ENCODE measurements around the gene CCN5.

The CCN5 gene

GRCh38 chr20:44746367-44747165 lies 31.4 kb downstream of the CCN5 start:
- no peak overlapping the region for H3K4me3 ChIP-seq (ENCODE audit: low read depth, low read length)
- TF ChIP-seq, protein P1, sequence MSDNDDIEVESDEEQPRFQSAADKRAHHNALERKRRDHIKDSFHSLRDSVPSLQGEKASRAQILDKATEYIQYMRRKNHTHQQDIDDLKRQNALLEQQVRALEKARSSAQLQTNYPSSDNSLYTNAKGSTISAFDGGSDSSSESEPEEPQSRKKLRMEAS (IDR thresholded peaks at IDR 0.05; ENCODE audit: low read depth, low read length): no peak
- TF ChIP-seq MYC (IDR thresholded peaks at IDR 0.05; ENCODE audit: low read depth, low read length) (no peak), POLR2A (IDR thresholded peaks at IDR 0.05; ENCODE audit: extremely low read depth, insufficient read length) (no peak)
- TF ChIP-seq, protein P2, sequence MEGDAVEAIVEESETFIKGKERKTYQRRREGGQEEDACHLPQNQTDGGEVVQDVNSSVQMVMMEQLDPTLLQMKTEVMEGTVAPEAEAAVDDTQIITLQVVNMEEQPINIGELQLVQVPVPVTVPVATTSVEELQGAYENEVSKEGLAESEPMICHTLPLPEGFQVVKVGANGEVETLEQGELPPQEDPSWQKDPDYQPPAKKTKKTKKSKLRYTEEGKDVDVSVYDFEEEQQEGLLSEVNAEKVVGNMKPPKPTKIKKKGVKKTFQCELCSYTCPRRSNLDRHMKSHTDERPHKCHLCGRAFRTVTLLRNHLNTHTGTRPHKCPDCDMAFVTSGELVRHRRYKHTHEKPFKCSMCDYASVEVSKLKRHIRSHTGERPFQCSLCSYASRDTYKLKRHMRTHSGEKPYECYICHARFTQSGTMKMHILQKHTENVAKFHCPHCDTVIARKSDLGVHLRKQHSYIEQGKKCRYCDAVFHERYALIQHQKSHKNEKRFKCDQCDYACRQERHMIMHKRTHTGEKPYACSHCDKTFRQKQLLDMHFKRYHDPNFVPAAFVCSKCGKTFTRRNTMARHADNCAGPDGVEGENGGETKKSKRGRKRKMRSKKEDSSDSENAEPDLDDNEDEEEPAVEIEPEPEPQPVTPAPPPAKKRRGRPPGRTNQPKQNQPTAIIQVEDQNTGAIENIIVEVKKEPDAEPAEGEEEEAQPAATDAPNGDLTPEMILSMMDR (IDR thresholded peaks at IDR 0.05; ENCODE audit: low read depth, low read length): no peak
- no peak for DNase-seq (ENCODE audit: low read depth)

GRCh38 chr20:44747166-44748004 lies 32.2 kb downstream of the CCN5 start:
- TF ChIP-seq, protein P2 (IDR thresholded peaks at IDR 0.05; ENCODE audit: low read depth, low read length): peak; percentile 83
- TF ChIP-seq POLR2A (IDR thresholded peaks at IDR 0.05; ENCODE audit: extremely low read depth, insufficient read length) (no peak), MYC (IDR thresholded peaks at IDR 0.05; ENCODE audit: low read depth, low read length) (no peak)
- TF ChIP-seq, protein P1 (IDR thresholded peaks at IDR 0.05; ENCODE audit: low read depth, low read length): peak; percentile 52; the same call in 1 of the 2 replicates
- DNase-seq (ENCODE audit: low read depth): peak; percentile 72
- no peak overlapping the region for H3K4me3 ChIP-seq (ENCODE audit: low read depth, low read length)

DNA sequence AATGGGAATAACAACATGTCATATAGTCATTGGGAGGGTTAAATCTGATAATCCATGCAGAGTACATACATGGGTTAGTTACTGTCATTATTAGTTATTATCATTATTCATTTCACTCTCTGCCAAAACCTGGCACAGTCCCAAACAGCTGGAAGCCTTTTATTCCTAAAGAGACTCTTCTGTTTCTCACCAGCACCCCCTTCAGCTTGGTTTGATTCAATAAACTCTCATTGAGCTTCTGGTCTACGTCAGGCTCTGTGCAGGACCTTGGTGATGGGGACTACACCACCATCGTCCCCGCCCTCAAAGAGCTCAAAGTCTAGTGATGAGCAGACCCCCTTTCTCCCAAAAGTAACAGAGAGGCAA lies 32.8 kb downstream of the CCN5 start:
- no peak overlapping the region for H3K4me3 ChIP-seq (ENCODE audit: low read depth, low read length)
- no peak for DNase-seq (ENCODE audit: low read depth)
- TF ChIP-seq, protein P2 (IDR thresholded peaks at IDR 0.05; ENCODE audit: low read depth, low read length): no peak
- TF ChIP-seq POLR2A (IDR thresholded peaks at IDR 0.05; ENCODE audit: extremely low read depth, insufficient read length): no peak
- TF ChIP-seq, protein P1 (IDR thresholded peaks at IDR 0.05; ENCODE audit: low read depth, low read length): no peak
- no peak for TF ChIP-seq MYC (IDR thresholded peaks at IDR 0.05; ENCODE audit: low read depth, low read length)

DNA sequence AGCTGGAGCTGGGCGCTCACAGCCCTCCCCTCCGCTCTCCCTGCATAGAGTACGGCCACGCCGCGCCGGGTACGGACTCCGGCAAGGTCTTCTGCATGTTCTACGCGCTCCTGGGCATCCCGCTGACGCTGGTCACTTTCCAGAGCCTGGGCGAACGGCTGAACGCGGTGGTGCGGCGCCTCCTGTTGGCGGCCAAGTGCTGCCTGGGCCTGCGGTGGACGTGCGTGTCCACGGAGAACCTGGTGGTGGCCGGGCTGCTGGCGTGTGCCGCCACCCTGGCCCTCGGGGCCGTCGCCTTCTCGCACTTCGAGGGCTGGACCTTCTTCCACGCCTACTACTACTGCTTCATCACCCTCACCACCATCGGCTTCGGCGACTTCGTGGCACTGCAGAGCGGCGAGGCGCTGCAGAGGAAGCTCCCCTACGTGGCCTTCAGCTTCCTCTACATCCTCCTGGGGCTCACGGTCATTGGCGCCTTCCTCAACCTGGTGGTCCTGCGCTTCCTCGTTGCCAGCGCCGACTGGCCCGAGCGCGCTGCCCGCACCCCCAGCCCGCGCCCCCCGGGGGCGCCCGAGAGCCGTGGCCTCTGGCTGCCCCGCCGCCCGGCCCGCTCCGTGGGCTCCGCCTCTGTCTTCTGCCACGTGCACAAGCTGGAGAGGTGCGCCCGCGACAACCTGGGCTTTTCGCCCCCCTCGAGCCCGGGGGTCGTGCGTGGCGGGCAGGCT lies 35.1 kb downstream of the CCN5 start:
- no peak for DNase-seq (ENCODE audit: low read depth)
- TF ChIP-seq MYC (IDR thresholded peaks at IDR 0.05; ENCODE audit: low read depth, low read length) (no peak), POLR2A (IDR thresholded peaks at IDR 0.05; ENCODE audit: extremely low read depth, insufficient read length) (no peak)
- TF ChIP-seq, protein P1 (IDR thresholded peaks at IDR 0.05; ENCODE audit: low read depth, low read length): no peak
- TF ChIP-seq, protein P2 (IDR thresholded peaks at IDR 0.05; ENCODE audit: low read depth, low read length): no peak
- no peak overlapping the region for H3K4me3 ChIP-seq (ENCODE audit: low read depth, low read length)

- no peak for DNase-seq (ENCODE audit: low read depth)
- no peak overlapping the region for H3K4me3 ChIP-seq (ENCODE audit: low read depth, low read length)
- no peak for TF ChIP-seq MYC (IDR thresholded peaks at IDR 0.05; ENCODE audit: low read depth, low read length)
- TF ChIP-seq, protein P2 (IDR thresholded peaks at IDR 0.05; ENCODE audit: low read depth, low read length): no peak
- no peak for TF ChIP-seq POLR2A (IDR thresholded peaks at IDR 0.05; ENCODE audit: extremely low read depth, insufficient read length)
- TF ChIP-seq, protein P1 (IDR thresholded peaks at IDR 0.05; ENCODE audit: low read depth, low read length): no peak
Measured at GRCh38 chr20:44752099-44752931, 37.1 kb downstream of the CCN5 start.
